ENCODE data around the gene ADAMTS9. TPM values are rescaled to one million over a fixed set of nuclear protein-coding genes. Genes with fewer than 3 reads are reported as not detected.

The ADAMTS9 gene
- total and polyA plus RNA-seq, 10 of the 15 experiments (the other 5 are each of a cell fraction or from before 2014, with no cell fraction given), result 0.08 TPM; not detected in 9

- H3K4me3 ChIP-seq, result no peak overlapping the region
- CTCF ChIA-PET, result no interaction called here
- H3K79me2 ChIP-seq (ENCODE audit: control insufficient read depth, insufficient read depth, low read length), result no peaks in the 10 kb centered on the region
- in situ Hi-C loops (cut with MboI), result no loop called here
- FAIRE-seq (no peak), ATAC-seq (no peak), DNase-seq (ENCODE audit: low read depth, low spot score) (no peak)
- POLR2A ChIA-PET, result no interaction called here
- no peak overlapping the region for H2AFZ ChIP-seq (ENCODE audit: control insufficient read depth, low read depth, low read length)
- no peaks in the 10 kb centered on the region for H3K36me3 ChIP-seq (ENCODE audit: control insufficient read depth in 2 of 2, insufficient read depth in 2 of 2, low read length in 1 of 2)
- H3K4me2 ChIP-seq (ENCODE audit: control insufficient read depth, insufficient read depth), result no peak overlapping the region
- SMC1A ChIA-PET (ENCODE audit: uncharacterized antibody, unreplicated experiment), result no interaction called here
- TF ChIP-seq POLR2AphosphoS5 (IDR thresholded peaks at IDR 0.05; ENCODE audit: low read length) (no peak), JUNB (IDR thresholded peaks at IDR 0.05) (no peak), ZNF622 (IDR thresholded peaks at IDR 0.05) (no peak), FOXK2 (IDR thresholded peaks at IDR 0.05) (no peak), LARP7 (IDR thresholded peaks at IDR 0.05) (no peak), SUPT20H (IDR thresholded peaks at IDR 0.05; ENCODE audit: borderline replicate concordance, control insufficient read depth, low read depth, low read length) (no peak), NFYB (IDR thresholded peaks at IDR 0.05; ENCODE audit: insufficient read depth, low read depth, low read length) (no peak), ELK1 (IDR thresholded peaks at IDR 0.05; ENCODE audit: low read depth, low read length) (no peak), DPF2 (IDR thresholded peaks at IDR 0.05) (no peak), CTCF (IDR thresholded peaks at IDR 0.05 in 2 of 3, conservative IDR thresholded peaks at IDR 0.05 in 1 of 3; ENCODE audit: control insufficient read depth in 2 of 3, extremely low read depth in 1 of 3, insufficient read depth in 1 of 3, low read depth in 3 of 3, low read length in 3 of 3) (no peak), CHD4 (IDR thresholded peaks at IDR 0.05) (no peak), JUND (IDR thresholded peaks at IDR 0.05; ENCODE audit: low read depth, low read length) (no peak), SMC3 (IDR thresholded peaks at IDR 0.05; ENCODE audit: borderline replicate concordance, low read length) (no peak), IKZF2 (IDR thresholded peaks at IDR 0.05) (no peak), SIN3A (IDR thresholded peaks at IDR 0.05; ENCODE audit: low read depth, low read length) (no peak), YY1 (IDR thresholded peaks at IDR 0.05; ENCODE audit: low read depth, low read length) (no peak), EED (IDR thresholded peaks at IDR 0.05; ENCODE audit: low read depth) (no peak), CHD1 (IDR thresholded peaks at IDR 0.05; ENCODE audit: low read depth, low read length) (no peak)
- RAD21 ChIA-PET (ENCODE audit: unreplicated experiment), result no interaction called here
- H4K20me1 ChIP-seq (ENCODE audit: control insufficient read depth, insufficient read depth), result no peaks in the 10 kb centered on the region
- no peaks in the 10 kb centered on the region for H3K4me1 ChIP-seq (ENCODE audit: control insufficient read depth, insufficient read depth, low read length)
- no peaks in the 10 kb centered on the region for H3K9me3 ChIP-seq (replicated peaks; ENCODE audit: control insufficient read depth, insufficient read depth, low read length)
- intact Hi-C loops (cut with micrococcal nuclease; ENCODE audit: unreplicated experiment), result no loop called here
- no peaks in the 10 kb centered on the region for H3K27me3 ChIP-seq (replicated peaks in 1 of 2; ENCODE audit: control insufficient read depth in 2 of 2, insufficient read depth in 2 of 2, low read length in 1 of 2)
- H3K9ac ChIP-seq (ENCODE audit: control insufficient read depth, insufficient read depth, low read length), result no peak overlapping the region
- 7% methylated on average over 3 of the region's 3 CpGs for WGBS (ENCODE audit: insufficient coverage, insufficient replicate concordance, low lambda C conversion rate, missing lambda C conversion rate)
- no peak overlapping the region for H3K27ac ChIP-seq (ENCODE audit: control insufficient read depth, insufficient read depth)
- BruUV-seq (replicated peaks), result no TSS peak
Observed at GRCh38 chr3:64604313-64604712, 83.5 kb downstream of the ADAMTS9 start.
